WTC11 (cell line): ENCODE measurements around the gene IL16.

ENCODE experiments used
- GRHL2 ChIP-seq: fragments of 250-450 bp; sonication (Bioruptor Pico); IDR thresholded peaks from 2 replicates; pipeline ENCODE4 v1.8.0; 2022; ENCODE audit warnings: mild to moderate bottlenecking, moderate library complexity; ENCODE audit not compliant: insufficient replicate concordance, severe bottlenecking
- MXD4 ChIP-seq: fragments of 250-450 bp; sonication (Bioruptor Pico); IDR thresholded peaks from 2 replicates; pipeline ENCODE4 v1.8.0; 2021; ENCODE audit warnings: mild to moderate bottlenecking, moderate library complexity, borderline replicate concordance
- NFE2L1 ChIP-seq: sonication (generic); formaldehyde crosslinking; IDR thresholded peaks from 2 replicates; pipeline ENCODE4 v1.8.1; 2023; ENCODE audit warnings: missing genetic modification reagents
- NFYB ChIP-seq: sonication (generic); formaldehyde crosslinking; conservative IDR thresholded peaks from 2 replicates; pipeline ENCODE4 v1.8.0; 2022; ENCODE audit warnings: low read depth, missing genetic modification reagents
- NR2C2 ChIP-seq: sonication (generic); formaldehyde crosslinking; IDR thresholded peaks from 2 replicates; pipeline ENCODE4 v1.8.0; 2022; ENCODE audit warnings: mild to moderate bottlenecking, missing genetic modification reagents
- PREB ChIP-seq: sonication (generic); formaldehyde crosslinking; IDR thresholded peaks from 2 replicates; pipeline ENCODE4 v1.8.1; 2022; ENCODE audit warnings: mild to moderate bottlenecking, missing genetic modification reagents, moderate library complexity, borderline replicate concordance
- PRRX2 ChIP-seq: fragments of 250-450 bp; sonication (Bioruptor Pico); IDR thresholded peaks from 2 replicates; pipeline ENCODE4 v1.8.0; 2021; ENCODE audit warnings: mild to moderate bottlenecking
- ZNF281 ChIP-seq: sonication (generic); formaldehyde crosslinking; IDR thresholded peaks from 2 replicates; pipeline ENCODE4 v1.8.0; 2023; ENCODE audit warnings: mild to moderate bottlenecking, missing genetic modification reagents
- ZSCAN18 ChIP-seq: fragments of 250-450 bp; sonication (Bioruptor Pico); IDR thresholded peaks from 2 replicates; pipeline ENCODE4 v2.1.2; 2022; ENCODE audit warnings: mild to moderate bottlenecking, moderate library complexity
- TF ChIP-seq, protein P1 (sequence below): fragments of 200-600 bp; IDR thresholded peaks from 2 replicates; pipeline ENCODE4 v1.8.0; 2022; ENCODE audit warnings: antibody characterized with exemption
- TF ChIP-seq, protein P2 (sequence below): sonication (generic); formaldehyde crosslinking; IDR thresholded peaks from 2 replicates; pipeline ENCODE4 v1.8.1; 2023; ENCODE audit warnings: mild to moderate bottlenecking, missing genetic modification reagents, moderate library complexity
- TF ChIP-seq, protein P3 (sequence below): sonication (generic); formaldehyde crosslinking; IDR thresholded peaks from 2 replicates; pipeline ENCODE4 v1.8.1; 2022; ENCODE audit warnings: low read depth, mild to moderate bottlenecking, moderate library complexity, missing genetic modification reagents, borderline replicate concordance

GRCh38 chr15:81206018-81206417, 9.3 kb downstream of the IL16 start:
- TF ChIP-seq, protein P1, sequence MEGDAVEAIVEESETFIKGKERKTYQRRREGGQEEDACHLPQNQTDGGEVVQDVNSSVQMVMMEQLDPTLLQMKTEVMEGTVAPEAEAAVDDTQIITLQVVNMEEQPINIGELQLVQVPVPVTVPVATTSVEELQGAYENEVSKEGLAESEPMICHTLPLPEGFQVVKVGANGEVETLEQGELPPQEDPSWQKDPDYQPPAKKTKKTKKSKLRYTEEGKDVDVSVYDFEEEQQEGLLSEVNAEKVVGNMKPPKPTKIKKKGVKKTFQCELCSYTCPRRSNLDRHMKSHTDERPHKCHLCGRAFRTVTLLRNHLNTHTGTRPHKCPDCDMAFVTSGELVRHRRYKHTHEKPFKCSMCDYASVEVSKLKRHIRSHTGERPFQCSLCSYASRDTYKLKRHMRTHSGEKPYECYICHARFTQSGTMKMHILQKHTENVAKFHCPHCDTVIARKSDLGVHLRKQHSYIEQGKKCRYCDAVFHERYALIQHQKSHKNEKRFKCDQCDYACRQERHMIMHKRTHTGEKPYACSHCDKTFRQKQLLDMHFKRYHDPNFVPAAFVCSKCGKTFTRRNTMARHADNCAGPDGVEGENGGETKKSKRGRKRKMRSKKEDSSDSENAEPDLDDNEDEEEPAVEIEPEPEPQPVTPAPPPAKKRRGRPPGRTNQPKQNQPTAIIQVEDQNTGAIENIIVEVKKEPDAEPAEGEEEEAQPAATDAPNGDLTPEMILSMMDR: no peak
- TF ChIP-seq, protein P2, sequence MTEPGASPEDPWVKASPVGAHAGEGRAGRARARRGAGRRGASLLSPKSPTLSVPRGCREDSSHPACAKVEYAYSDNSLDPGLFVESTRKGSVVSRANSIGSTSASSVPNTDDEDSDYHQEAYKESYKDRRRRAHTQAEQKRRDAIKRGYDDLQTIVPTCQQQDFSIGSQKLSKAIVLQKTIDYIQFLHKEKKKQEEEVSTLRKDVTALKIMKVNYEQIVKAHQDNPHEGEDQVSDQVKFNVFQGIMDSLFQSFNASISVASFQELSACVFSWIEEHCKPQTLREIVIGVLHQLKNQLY (CRISPR knock-in tag): no peak
- TF ChIP-seq ZNF281 (CRISPR knock-in tag): no peak
- TF ChIP-seq NFYB (CRISPR knock-in tag): no peak
- TF ChIP-seq ZSCAN18: no peak
- no peak for TF ChIP-seq MXD4 (CRISPR knock-in tag)
- TF ChIP-seq NR2C2 (CRISPR knock-in tag): no peak
- TF ChIP-seq PREB (CRISPR knock-in tag): no peak
- TF ChIP-seq, protein P3, sequence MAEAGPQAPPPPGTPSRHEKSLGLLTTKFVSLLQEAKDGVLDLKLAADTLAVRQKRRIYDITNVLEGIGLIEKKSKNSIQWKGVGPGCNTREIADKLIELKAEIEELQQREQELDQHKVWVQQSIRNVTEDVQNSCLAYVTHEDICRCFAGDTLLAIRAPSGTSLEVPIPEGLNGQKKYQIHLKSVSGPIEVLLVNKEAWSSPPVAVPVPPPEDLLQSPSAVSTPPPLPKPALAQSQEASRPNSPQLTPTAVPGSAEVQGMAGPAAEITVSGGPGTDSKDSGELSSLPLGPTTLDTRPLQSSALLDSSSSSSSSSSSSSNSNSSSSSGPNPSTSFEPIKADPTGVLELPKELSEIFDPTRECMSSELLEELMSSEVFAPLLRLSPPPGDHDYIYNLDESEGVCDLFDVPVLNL (CRISPR knock-in tag): no peak
- TF ChIP-seq NFE2L1 (CRISPR knock-in tag): no peak
- TF ChIP-seq GRHL2 (CRISPR knock-in tag): no peak
- no peak for TF ChIP-seq PRRX2 (CRISPR knock-in tag)
